Fibroblast of skin of left quadriceps (primary cell): ENCODE results near the gene SELENBP1.
A peak's percentile ranks its signal among the peaks of the same experiment; 100 is the strongest.

Experiments
- DNase-seq, 2 experiments: peaks; one replicate each; pipeline ENCODE4 v3.0.0-alpha.2; 2013; ENCODE audit warnings: low read depth in 2 of 2

SELENBP1 gene

GRCh38 chr1:151344291-151344690 lies 28.2 kb downstream of the SELENBP1 start:
- DNase-seq, result no peak

GRCh38 chr1:151343587-151343986 lies 28.9 kb downstream of the SELENBP1 start:
- no peak for DNase-seq

GRCh38 chr1:151342569-151342968 lies 29.9 kb downstream of the SELENBP1 start:
- no peak for DNase-seq

GRCh38 chr1:151342021-151342420 lies 30.5 kb downstream of the SELENBP1 start:
- no peak for DNase-seq

- peak; percentile 65 to 68 for DNase-seq
Measured at GRCh38 chr1:151340870-151341754, 31.4 kb downstream of the SELENBP1 start.

GRCh38 chr1:151336556-151336955 lies 35.9 kb downstream of the SELENBP1 start:
- DNase-seq, result no peak

- no peak for DNase-seq
Measured at GRCh38 chr1:151334822-151335221, 37.7 kb downstream of the SELENBP1 start.

GRCh38 chr1:151327903-151328674 lies 44.4 kb downstream of the SELENBP1 start:
- DNase-seq, result no peak

GRCh38 chr1:151327223-151327902 lies 45.1 kb downstream of the SELENBP1 start, which contains the start of gene PI4KB:
TSS of gene PI4KB (minus strand) at chr1:151327416. CDS start at chr1:151316481, 10,935 bp downstream.
- peak; percentile 98 for DNase-seq

GRCh38 chr1:151326619-151327222 lies 45.8 kb downstream of the SELENBP1 start:
- no peak for DNase-seq

GRCh38 chr1:151325646-151326429 lies 46.7 kb downstream of the SELENBP1 start:
- no peak for DNase-seq

GRCh38 chr1:151325231-151325630 lies 47.3 kb downstream of the SELENBP1 start:
- DNase-seq, result no peak

GRCh38 chr1:151324390-151324930 lies 48.0 kb downstream of the SELENBP1 start:
- DNase-seq, result no peak

GRCh38 chr1:151318975-151319374 lies 53.5 kb downstream of the SELENBP1 start:
- DNase-seq, result no peak

GRCh38 chr1:151315565-151316235 lies 56.8 kb downstream of the SELENBP1 start:
- no peak for DNase-seq
